K562 (cell line): ENCODE data around the gene ZNF195.
"Not testable (repeated sequence)": the region's sequence is repeated elsewhere in the genome, so short reads cannot be mapped to it uniquely, and the experiment has no call there.

Experiments
- EP300 ChIP-seq: IDR thresholded peaks from 2 replicates; pipeline ENCODE4 v1.6.1; 2012; ENCODE audit warnings: low read length, improper control_type of control experiment
- KLF1 ChIP-seq: fragments of 450-650 bp; IDR thresholded peaks from 2 replicates; pipeline ENCODE4 v1.6.1; 2016; ENCODE audit warnings: missing genetic modification characterization, missing compliant biosample characterization
- NFRKB ChIP-seq: fragments of 450-650 bp; IDR thresholded peaks from 2 replicates; pipeline ENCODE4 v1.6.1; 2016; ENCODE audit warnings: low read depth
- POLR2AphosphoS5 ChIP-seq: IDR thresholded peaks from 2 replicates; pipeline ENCODE4 v1.6.1; 2011; ENCODE audit warnings: mild to moderate bottlenecking, low read depth, low read length, moderate library complexity; ENCODE audit not compliant: control insufficient read depth, insufficient read depth
- SETDB1 ChIP-seq: IDR thresholded peaks from one replicate; pipeline ENCODE4 v1.6.1; 2012; ENCODE audit warnings: low read length, control low read depth, inconsistent platforms
- SP2 ChIP-seq: IDR thresholded peaks from 2 replicates; pipeline ENCODE4 v1.6.1; 2011; ENCODE audit warnings: mild to moderate bottlenecking, low read depth, low read length, moderate library complexity; ENCODE audit not compliant: poor library complexity, severe bottlenecking; ENCODE audit errors: extremely low read depth
- ZNF316 ChIP-seq: fragments of 450-650 bp; IDR thresholded peaks from 2 replicates; pipeline ENCODE4 v1.6.1; 2016
- TF ChIP-seq, protein P1 (sequence below), 3 experiments: IDR thresholded peaks in 2 of 3; conservative IDR thresholded peaks in 1 of 3; 2 replicates each; pipeline ENCODE4 v1.5.1; 2011 to 2012; ENCODE audit warnings: low read length in 3 of 3, mild to moderate bottlenecking in 3 of 3, control low read depth in 2 of 3, improper control_type of control experiment in 1 of 3, inconsistent platforms in 1 of 3, low read depth in 1 of 3, mixed read lengths in 1 of 3, moderate library complexity in 1 of 3; ENCODE audit not compliant: insufficient read depth in 2 of 3

DNA sequence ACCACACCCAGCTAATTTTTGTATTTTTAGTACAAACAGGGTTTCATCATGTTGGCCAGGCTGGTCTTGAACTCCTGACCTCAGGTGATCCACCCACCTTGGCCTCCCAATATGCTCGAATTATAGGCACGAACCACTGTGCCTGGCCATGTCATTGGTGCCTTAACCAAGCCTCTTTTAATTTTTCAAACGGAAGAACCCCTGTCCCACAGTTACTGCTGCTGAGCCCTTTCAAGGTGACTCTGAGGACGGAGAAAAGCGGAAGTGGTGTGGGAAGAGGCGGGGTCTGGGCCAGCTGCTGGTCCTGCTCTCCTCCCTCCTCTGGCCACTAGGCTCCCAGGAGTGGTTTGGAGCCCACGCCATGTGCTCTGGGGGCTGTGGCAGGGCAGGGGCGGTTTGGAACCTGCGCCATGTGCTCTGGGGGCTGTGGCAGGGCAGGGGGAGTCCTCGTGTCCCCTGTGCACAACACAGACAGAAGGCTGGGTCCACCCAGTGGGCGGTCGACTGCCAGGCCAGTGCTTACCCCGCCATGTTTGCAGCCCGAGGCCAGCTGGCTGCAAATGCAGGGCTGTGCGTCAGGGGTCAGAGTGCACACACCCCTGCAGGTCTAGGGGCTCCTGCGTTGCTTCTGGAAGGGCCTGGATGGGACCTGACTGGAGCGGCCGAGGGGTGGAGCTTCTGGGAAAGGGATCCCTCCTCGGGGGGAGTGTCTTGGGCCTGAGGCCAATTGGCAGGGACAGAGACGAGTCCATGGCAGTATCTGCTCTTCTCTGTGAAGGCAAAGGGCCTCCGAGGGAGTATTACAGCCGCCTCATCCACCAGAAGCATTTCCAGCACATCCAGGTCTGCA, 25.4 kb upstream of the ZNF195 start:
- TF ChIP-seq POLR2AphosphoS5; ZNF316; SP2; KLF1 (tag); SETDB1; EP300: not testable (repeated sequence)
- TF ChIP-seq, protein P1, sequence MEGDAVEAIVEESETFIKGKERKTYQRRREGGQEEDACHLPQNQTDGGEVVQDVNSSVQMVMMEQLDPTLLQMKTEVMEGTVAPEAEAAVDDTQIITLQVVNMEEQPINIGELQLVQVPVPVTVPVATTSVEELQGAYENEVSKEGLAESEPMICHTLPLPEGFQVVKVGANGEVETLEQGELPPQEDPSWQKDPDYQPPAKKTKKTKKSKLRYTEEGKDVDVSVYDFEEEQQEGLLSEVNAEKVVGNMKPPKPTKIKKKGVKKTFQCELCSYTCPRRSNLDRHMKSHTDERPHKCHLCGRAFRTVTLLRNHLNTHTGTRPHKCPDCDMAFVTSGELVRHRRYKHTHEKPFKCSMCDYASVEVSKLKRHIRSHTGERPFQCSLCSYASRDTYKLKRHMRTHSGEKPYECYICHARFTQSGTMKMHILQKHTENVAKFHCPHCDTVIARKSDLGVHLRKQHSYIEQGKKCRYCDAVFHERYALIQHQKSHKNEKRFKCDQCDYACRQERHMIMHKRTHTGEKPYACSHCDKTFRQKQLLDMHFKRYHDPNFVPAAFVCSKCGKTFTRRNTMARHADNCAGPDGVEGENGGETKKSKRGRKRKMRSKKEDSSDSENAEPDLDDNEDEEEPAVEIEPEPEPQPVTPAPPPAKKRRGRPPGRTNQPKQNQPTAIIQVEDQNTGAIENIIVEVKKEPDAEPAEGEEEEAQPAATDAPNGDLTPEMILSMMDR (IDR thresholded peaks at IDR 0.05 in 2 of 3, conservative IDR thresholded peaks at IDR 0.05 in 1 of 3; ENCODE audit: insufficient read depth in 2 of 3, low read depth in 1 of 3, low read length in 3 of 3): peak in 1 of 3 experiments; percentile 16; a peak in 1 of 6 replicates
- peak; percentile 75; the same call in 1 of the 2 replicates for TF ChIP-seq NFRKB
